HEK293T (cell line): ENCODE results near the gene PRRC2B.
"Not testable (repeated sequence)": the region's sequence is repeated elsewhere in the genome, so short reads cannot be mapped to it uniquely, and the experiment has no call there.

Experiments
- CTCF ChIA-PET: fragments of 350-600 bp; formaldehyde crosslinking; extraction: SDS; loops from one replicate; lab custom pipeline; 2021; ENCODE audit warnings: antibody characterized with exemption, inconsistent platforms; lab: Yijun Ruan, JAX
- POLR2A ChIA-PET: fragments of 350-600 bp; formaldehyde crosslinking; extraction: SDS; loops from one replicate; lab custom pipeline; 2020; ENCODE audit warnings: antibody characterized with exemption, inconsistent platforms; lab: Yijun Ruan, JAX
- DNase-seq: peaks from one replicate; pipeline ENCODE4 v3.0.0; 2012; ENCODE audit warnings: mixed read lengths; ENCODE audit errors: extremely low spot score
- ARNT ChIP-seq: fragments of 450-650 bp; IDR thresholded peaks from 2 replicates; pipeline ENCODE4 v1.6.1; 2017; ENCODE audit warnings: mild to moderate bottlenecking
- BHLHE40 ChIP-seq: fragments of 450-650 bp; IDR thresholded peaks from 2 replicates; pipeline ENCODE4 v1.6.1; 2016; ENCODE audit warnings: mild to moderate bottlenecking, moderate library complexity, borderline replicate concordance
- CTBP1 ChIP-seq: fragments of 450-650 bp; IDR thresholded peaks from 2 replicates; pipeline ENCODE4 v1.6.1; 2016; ENCODE audit warnings: borderline replicate concordance
- ELF4 ChIP-seq: fragments of 450-650 bp; IDR thresholded peaks from 2 replicates; pipeline ENCODE4 v1.6.1; 2017; ENCODE audit warnings: antibody characterized with exemption
- FOXA1 ChIP-seq: fragments of 450-650 bp; IDR thresholded peaks from 2 replicates; pipeline ENCODE4 v1.6.1; 2016; ENCODE audit warnings: mild to moderate bottlenecking
- FOXK2 ChIP-seq: fragments of 450-650 bp; IDR thresholded peaks from 2 replicates; pipeline ENCODE4 v1.6.1; 2016; ENCODE audit warnings: mild to moderate bottlenecking
- FOXM1 ChIP-seq: fragments of 450-650 bp; IDR thresholded peaks from 2 replicates; pipeline ENCODE4 v1.6.1; 2017; ENCODE audit warnings: mild to moderate bottlenecking, borderline replicate concordance
- HDGF ChIP-seq: fragments of 450-650 bp; IDR thresholded peaks from 2 replicates; pipeline ENCODE4 v1.6.1; 2017; ENCODE audit warnings: antibody characterized with exemption, borderline replicate concordance
- L3MBTL2 ChIP-seq: fragments of 450-650 bp; conservative IDR thresholded peaks from 2 replicates; pipeline ENCODE4 v1.6.1; 2016; ENCODE audit warnings: mild to moderate bottlenecking
- LEF1 ChIP-seq: fragments of 450-650 bp; IDR thresholded peaks from 2 replicates; pipeline ENCODE4 v1.6.1; 2017; ENCODE audit warnings: mild to moderate bottlenecking, borderline replicate concordance
- NFRKB ChIP-seq: fragments of 450-650 bp; IDR thresholded peaks from 2 replicates; pipeline ENCODE4 v1.6.1; 2016; ENCODE audit warnings: mild to moderate bottlenecking, moderate library complexity
- SP1 ChIP-seq: fragments of 450-650 bp; IDR thresholded peaks from 2 replicates; pipeline ENCODE4 v1.6.1; 2017
- SUZ12 ChIP-seq: fragments of 450-650 bp; IDR thresholded peaks from 2 replicates; pipeline ENCODE4 v1.6.1; 2016; ENCODE audit warnings: mild to moderate bottlenecking
- TARDBP ChIP-seq: fragments of 450-650 bp; IDR thresholded peaks from 2 replicates; pipeline ENCODE4 v1.6.1; 2016
- ZNF384 ChIP-seq: fragments of 450-650 bp; IDR thresholded peaks from 2 replicates; pipeline ENCODE4 v1.6.1; 2016
- TF ChIP-seq, protein P1 (sequence below): fragments of 450-650 bp; IDR thresholded peaks from 2 replicates; pipeline ENCODE4 v1.6.1; 2016

PRRC2B gene

DNA sequence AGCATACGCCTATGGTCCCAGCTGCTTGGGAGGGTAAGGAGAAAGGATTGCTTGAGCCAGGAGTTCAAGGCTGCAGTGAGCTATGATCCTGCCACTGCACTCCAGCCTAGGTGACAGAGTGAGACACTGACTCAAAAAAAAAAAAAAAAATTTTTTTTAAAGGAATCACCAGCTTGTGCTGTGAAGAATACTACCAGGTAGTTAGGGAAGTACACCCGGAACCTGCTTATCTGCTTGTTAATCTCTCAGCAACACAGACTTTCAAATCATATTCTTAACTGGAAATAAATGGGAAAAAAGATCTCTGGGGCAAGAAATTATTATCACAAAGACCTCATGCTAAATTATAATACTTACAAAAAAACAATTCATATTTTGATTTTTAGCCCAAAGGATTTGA lies 26.4 kb upstream of the PRRC2B start:
- ChIA-PET CTCF (interaction anchor here (0.6 to 1.1 kb wide), 8 partner anchors 15 to 356 kb away, joined by 3 to 6 read pairs (median 3); no protein-coding TSS in a partner anchor), POLR2A (no interaction called here)
- no peak for DNase-seq
- TF ChIP-seq SP1 (no peak), FOXK2 (no peak), ARNT (no peak), TARDBP (no peak), FOXM1 (no peak), ELF4 (no peak), CTBP1 (no peak), SUZ12 (no peak), NFRKB (no peak), BHLHE40 (no peak), HDGF (no peak), L3MBTL2 (no peak), LEF1 (no peak), ZNF384 (no peak), FOXA1 (no peak)
- TF ChIP-seq, protein P1, sequence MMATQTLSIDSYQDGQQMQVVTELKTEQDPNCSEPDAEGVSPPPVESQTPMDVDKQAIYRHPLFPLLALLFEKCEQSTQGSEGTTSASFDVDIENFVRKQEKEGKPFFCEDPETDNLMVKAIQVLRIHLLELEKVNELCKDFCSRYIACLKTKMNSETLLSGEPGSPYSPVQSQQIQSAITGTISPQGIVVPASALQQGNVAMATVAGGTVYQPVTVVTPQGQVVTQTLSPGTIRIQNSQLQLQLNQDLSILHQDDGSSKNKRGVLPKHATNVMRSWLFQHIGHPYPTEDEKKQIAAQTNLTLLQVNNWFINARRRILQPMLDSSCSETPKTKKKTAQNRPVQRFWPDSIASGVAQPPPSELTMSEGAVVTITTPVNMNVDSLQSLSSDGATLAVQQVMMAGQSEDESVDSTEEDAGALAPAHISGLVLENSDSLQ, result no peak

DNA sequence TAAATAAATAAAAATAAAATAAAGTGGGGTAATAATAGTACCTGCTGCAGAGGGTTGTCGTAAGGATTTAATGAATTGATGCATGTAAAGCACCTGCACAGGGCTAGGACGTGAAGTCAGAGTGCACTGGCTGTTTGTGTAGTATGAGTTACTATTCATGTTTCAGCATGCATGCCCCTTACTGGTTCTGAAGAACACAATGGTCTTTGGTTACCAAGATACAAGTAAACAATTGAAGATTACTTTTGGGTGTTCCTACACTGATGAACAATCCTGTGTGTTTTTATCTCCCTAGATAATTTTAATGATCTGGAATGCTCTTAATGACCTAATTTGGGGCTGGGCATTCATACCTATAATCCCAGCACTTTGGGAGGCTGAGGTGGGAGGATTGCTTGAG lies 23.2 kb upstream of the PRRC2B start:
- CTCF ChIA-PET, result no interaction called here
- no peak for DNase-seq
- POLR2A ChIA-PET, result no interaction called here
- TF ChIP-seq TARDBP, result no peak
- TF ChIP-seq, protein P1, result no peak
- TF ChIP-seq FOXA1, result no peak
- TF ChIP-seq LEF1, result no peak
- TF ChIP-seq ARNT, result no peak

DNA sequence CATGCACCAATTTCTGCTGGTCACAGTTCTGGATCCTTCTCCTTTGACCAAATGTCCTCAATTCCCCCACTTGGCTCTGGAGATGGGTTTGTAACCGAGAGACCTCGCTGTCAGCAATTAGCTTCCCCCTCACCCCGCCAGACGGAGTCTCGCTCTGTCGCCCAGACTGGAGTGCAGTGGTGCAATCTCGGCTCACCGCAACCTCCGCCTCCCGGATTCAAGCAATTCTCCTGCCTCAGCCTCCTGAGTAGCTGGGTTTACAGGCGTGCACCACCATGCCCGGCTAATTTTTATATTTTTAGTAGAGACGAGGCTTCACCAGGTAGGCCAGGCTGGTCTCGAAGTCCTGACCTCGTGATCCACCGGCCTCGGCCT lies 21.3 kb upstream of the PRRC2B start:
- not testable (repeated sequence) for DNase-seq
- ChIA-PET CTCF (interaction anchor here (0.9 kb wide), 1 partner anchor 18 kb away, joined by 3 read pairs; no protein-coding TSS in a partner anchor), POLR2A (interaction anchor here (1.0 to 2.2 kb wide), 8 partner anchors 11 to 102 kb away, joined by 3 to 29 read pairs (median 10); no protein-coding TSS in a partner anchor)

DNA sequence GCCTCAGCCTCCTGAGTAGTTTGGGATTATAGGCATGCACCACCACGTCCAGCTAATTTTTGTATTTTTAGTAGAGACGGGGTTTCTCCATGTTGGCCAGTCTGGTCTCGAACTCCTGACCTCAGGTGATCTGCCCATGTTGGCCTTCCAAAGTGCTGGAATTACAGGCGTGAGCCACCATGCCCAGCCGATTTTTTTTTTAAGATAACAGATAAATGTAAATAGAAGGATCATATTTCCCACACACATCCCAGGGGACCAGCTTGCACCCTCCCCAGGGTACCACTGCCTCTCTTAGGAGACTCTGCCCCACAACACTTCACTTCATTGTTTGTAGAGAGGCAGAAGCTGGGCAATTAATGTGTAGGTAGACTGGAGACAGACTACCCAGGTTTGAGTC lies 19.2 kb upstream of the PRRC2B start:
- POLR2A ChIA-PET, result not testable (repeated sequence)

DNA sequence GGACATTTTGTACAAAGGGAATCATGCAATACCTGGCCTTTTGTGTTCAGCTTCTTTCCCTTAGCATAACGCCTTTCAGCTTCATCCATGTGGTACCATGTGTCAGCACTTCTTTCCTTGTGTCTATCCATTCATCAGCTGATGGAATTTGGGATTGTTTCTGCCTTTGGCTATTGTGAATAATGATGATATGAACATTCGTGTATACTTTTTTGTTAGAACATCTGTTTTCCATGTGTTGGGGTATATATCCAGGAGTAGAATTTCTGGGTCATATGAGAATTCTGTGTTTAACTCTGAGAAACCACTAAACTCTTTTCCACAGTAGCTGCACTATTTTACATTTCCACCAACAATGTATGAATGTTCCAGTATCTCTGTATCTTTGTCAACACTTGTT lies 14.8 kb upstream of the PRRC2B start:
- CTCF ChIA-PET, result no interaction called here
- POLR2A ChIA-PET, result no interaction called here

More for the DNA sequence above, 19.2 kb upstream of the PRRC2B start:
- DNase-seq, CTCF ChIA-PET: not testable (repeated sequence)

DNA sequence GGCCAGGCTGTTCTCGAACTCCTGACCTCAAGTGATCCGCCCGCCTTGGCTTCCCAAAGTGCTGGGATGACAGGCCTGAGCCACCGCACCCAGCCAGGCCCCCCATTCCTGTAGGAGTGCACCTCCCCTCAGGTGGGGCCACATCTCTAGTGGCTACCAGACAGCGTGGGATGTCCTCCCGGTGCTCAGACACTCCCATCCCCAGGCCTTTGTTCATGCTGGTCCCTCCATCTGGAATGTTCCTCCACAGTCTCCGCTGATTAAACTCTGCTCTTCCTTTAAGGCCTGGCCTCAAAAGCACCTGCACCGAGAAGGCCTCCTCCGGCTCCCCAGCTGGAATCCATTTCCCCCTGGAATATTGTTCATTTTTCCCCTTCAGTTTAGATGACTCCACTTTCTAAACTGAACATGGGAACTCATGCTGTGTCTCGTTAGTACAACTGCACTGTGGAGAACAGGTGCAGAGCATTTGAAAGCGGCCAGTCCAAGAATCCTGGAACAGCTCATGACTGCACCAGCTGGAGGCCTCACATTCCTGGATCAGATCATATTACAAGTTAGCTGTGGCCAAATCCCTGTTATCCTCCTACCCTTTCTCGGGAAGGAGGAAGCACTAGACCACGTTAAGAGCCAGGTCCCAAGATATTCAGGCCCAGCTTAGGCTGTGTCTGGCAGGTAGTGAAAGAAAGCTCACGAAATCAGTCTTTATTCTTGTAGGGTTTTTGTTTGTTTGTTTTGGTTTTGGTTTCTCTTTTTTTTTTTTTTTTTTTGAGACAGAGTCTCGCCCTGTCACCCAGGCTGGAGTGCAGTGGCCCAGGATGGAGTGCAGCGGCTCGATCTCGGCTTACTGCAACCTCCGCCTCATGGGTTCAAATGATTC lies 10.8 kb upstream of the PRRC2B start:
- CTCF ChIA-PET, result no interaction called here
- POLR2A ChIA-PET, result interaction anchor here (0.8 to 4.6 kb wide), 5 partner anchors 8 to 25 kb away, joined by 3 to 29 read pairs (median 3); no protein-coding TSS in a partner anchor
- peak; percentile 71 for DNase-seq
- TF ChIP-seq ZNF384 (peak; percentile 96), HDGF (no peak), CTBP1 (0 out of 2 replicates have a peak, but pooled peaks have one; percentile 16), FOXM1 (no peak)

More for the DNA sequence above, 14.8 kb upstream of the PRRC2B start:
- no peak for TF ChIP-seq TARDBP
- TF ChIP-seq ELF4, result no peak
- TF ChIP-seq ARNT, result no peak
- TF ChIP-seq SUZ12, result no peak
- no peak for TF ChIP-seq L3MBTL2
- TF ChIP-seq HDGF, result no peak
- TF ChIP-seq ZNF384, result no peak
- TF ChIP-seq CTBP1, result no peak
- TF ChIP-seq BHLHE40, result no peak
- TF ChIP-seq FOXK2, result no peak
- no peak for DNase-seq

DNA sequence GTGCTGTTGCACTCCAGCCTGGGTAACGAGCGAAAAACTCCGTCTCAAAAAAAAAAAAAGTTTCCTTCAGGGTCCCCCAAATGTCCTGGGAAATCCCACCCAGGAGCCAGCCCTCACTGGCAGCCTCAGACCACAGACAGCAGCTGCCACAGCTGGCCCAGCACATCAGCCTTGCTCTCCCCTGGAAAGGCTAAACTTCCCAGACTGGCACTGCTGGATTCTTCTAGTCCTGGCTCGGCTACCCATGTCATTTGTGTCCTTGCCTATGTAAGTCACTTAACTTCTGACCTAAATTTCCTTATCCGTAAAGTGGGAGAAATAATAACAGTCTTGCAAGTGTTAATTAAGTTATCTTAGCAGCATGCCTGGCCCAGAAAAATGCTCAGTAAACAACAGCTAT lies 8.6 kb upstream of the PRRC2B start:
- TF ChIP-seq ZNF384 (no peak), ELF4 (no peak), SP1 (no peak), FOXA1 (no peak), NFRKB (no peak)
- ChIA-PET POLR2A (interaction anchor here (4.6 kb wide), 1 partner anchor 13 kb away, joined by 29 read pairs; no protein-coding TSS in a partner anchor), CTCF (interaction anchor here (0.6 kb wide), 1 partner anchor 85 kb away, joined by 6 read pairs; no protein-coding TSS in a partner anchor)
- no peak for DNase-seq

DNA sequence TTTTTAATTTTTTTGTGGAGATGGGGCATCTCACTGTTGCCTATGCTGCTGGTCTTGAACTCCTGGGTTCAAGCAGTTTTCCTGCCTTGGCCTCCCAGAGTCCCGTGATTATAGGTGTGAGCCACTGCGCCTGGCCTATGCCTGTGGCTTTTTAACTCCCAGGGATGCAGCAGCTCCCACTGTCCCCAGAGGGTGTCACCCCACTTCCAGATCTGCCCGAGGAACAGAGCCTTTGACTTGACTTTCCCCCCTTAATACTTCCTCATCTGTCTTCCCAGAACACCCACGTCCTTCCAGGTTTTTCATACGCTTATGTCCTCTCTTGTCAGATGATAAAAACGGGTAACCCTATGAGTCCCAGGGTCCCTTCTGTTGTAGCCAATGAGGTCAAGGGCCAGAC lies 7.6 kb upstream of the PRRC2B start:
- TF ChIP-seq FOXK2, result no peak
- no peak for TF ChIP-seq HDGF
- no peak for TF ChIP-seq ARNT
- no peak for TF ChIP-seq SUZ12
- TF ChIP-seq ELF4, result no peak
- no peak for TF ChIP-seq ZNF384
- TF ChIP-seq L3MBTL2, result no peak
- no peak for TF ChIP-seq SP1
- no peak for TF ChIP-seq BHLHE40
- no peak for TF ChIP-seq NFRKB
- TF ChIP-seq FOXA1, result no peak
- TF ChIP-seq CTBP1, result no peak
- CTCF ChIA-PET, result no interaction called here
- POLR2A ChIA-PET, result no interaction called here
- DNase-seq, result no peak
